GM19397 (cell line): Measurements from ENCODE around the gene COQ9.

ENCODE experiments used
- ATAC-seq: cut with Tn5 transposase; IDR thresholded peaks from one replicate; pipeline ENCODE4 v1.9.1; 2021; ENCODE audit warnings: mild to moderate bottlenecking, moderate library complexity; ENCODE audit not compliant: unreplicated experiment

The COQ9 gene

DNA sequence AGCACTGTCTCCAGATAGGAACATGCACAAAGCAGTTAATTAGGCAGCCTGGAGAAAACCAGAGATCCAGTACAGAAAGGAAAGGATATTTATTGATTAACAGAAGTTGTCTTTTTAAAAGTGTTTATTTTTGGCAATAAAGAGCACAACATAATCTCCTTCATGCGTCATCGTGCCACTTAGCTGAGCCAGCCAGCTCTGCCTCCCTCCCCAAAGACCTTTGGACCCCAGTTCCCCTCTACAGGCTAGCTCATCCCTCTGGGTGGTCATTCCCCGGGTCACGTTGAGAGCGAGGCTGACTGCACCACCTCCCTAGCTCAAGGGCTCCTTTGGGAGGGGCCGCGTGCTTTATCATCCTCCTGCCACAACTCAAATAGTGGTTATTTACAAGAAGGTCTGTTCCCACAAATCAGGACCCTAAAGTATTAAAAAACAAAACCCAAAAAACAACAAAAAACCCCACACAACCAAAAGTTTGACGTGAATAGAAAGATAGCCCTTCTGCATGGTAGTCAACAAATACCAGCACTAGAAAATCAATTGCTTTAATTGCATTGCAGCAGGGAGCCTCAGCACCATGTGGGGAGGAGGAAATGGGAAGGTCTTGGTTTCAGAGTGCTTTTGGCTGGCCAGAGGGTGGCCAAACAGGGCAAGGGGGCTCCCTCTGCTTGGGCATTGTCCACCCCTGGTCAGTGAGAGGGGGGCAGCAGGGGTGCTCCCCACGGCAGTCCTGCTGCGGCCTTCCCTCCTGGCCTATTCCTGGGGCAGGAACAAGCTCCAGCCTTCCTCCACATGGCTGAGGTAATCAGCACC, 24.8 kb downstream of the COQ9 start:
- ATAC-seq: no peak

DNA sequence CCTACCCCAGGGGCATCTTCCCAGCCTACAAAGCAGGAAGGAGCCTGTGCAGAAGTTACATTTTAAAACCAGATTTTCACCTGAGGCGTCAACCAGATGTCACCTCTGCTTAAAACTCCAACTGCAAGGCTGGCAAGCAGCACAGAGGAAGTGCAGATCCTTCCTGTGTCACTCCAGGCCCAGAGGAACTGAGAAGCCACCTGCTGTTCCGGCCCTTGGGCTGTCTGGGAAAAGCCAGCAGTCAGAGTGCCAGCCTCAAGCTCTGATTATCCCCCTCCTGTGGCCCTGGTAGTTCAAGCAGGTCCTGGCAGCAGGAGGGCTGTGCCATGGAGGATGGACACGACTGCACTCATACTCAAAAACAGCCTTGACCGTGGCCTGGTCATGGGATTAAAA, 25.4 kb downstream of the COQ9 start:
- no peak for ATAC-seq

DNA sequence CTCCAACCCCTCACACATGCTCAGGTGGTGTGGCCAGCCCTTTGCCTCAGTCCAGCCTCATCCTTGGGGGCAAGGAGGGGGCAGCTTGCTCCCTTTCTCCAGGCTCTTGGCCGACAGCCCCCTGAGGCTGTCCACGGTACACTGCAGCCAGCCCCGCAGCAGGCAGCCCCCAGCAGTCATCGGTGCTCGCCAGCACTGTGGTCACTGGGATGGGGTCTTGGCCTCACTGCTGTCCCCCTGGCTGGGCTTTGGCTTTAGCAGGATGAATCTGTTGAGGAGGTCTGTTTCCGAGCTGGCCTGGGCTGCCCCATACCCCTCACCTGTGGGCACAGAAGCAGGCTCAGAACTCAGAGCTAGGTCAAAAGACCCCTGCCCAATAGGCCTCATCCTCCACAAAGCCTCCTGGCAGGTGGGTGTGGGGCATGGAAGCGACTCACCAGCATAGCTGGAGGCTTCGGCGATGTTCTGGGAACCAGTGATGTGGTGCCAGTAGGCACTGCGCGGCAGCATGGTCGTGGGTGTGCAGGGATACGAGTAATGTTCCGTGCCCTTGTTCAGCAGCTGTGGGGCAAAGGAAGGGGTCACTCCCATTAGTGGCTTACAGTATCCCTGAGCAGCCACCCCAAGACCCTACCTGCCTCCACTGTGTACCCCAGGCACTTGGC, 26.0 kb downstream of the COQ9 start:
- no peak for ATAC-seq

DNA sequence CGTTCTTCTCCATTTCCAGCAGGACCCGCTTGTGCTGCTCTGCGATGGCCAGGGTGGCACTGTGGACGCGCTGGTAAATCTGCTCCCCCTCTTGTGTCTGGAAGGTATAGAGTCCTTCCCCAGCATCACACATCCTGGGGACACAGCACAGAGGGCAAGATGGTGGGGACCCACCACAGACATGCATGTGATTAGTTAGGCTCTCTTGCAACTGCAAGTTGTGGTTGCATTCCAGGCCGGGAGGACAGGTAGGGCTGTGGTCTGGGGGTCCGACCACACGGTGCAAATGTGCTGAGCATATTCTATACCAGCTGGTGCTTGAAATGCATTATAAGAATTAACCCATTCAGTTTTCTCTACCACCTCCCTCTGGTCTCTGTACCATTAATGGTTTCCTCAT, 26.6 kb downstream of the COQ9 start:
- ATAC-seq: no peak

DNA sequence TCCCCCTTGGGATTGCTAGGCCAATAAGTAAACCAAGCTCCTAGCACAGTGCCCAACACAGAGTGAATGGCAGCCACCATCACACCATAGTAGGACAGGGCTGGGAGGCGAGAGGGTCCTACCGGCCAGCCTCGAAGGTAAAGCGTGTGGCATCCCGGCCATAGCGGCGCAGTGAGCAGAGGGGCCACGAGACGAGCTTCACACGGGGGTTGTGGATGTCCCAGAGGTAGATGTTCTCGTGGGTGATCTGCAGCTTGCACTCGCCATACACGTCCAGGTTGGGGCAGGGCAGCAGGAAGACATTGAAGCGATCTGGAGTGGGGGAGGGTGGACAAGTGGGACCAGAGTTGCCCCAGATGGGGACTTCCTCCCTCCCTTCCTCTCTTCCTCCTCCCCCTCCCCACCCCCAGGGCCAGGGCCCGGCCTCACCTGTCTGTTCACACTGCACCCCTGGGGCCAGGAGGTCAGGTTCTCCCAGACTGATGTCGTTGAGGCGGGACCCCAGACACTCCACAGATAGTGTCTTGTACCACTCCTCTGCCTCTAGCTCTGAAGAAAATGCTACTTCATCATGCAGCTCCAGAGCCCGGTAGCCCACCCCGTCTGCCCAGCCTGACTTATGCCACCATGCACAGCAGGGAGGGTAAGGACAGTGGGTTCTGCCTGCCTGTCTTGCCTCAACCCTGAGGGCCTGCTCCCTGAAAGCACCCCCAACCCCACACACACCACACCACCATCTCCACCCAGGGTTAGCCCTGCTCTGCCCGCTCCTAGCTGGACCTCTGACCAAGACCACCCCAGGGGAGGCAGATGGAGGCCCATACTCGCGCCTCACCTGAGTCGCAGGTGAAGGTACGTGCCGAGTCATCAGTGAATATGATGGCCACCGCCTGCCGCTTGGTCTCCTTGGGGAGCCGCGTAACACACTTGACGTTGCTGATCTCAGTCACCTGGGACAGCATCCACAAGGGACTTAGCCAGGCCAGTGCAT, 27.7 kb downstream of the COQ9 start:
- no peak for ATAC-seq

DNA sequence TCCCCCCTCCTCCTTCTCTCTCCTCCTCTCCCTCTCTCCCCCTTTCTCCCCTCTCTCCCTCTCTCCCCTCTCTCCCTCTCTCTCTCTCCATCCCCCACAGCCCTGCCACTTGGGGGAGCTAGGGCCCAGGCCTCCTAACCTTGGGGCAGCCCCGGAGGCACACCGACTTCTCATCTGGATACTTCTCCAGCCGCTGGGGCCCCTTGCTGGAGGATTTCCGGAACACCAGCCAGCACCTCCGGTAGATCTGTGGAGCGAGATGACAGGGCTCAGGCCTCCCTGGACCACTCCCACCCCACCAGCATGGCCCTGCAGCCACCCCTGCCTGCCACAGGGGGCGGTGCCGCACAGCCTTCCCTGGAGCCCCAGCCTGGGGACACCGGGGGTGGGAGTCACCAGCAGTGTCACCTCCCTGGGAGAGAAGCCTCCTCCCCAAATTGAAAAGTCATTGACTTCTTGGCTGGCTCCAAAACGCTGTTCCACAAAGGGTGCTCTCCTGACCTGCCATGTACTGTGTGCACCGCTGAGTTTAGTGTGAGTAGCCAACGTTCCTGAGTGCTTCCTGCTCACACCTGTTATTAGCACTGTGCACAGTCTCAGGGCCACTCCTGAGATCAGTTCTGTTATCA, 28.5 kb downstream of the COQ9 start:
- peak; percentile 80 for ATAC-seq

DNA sequence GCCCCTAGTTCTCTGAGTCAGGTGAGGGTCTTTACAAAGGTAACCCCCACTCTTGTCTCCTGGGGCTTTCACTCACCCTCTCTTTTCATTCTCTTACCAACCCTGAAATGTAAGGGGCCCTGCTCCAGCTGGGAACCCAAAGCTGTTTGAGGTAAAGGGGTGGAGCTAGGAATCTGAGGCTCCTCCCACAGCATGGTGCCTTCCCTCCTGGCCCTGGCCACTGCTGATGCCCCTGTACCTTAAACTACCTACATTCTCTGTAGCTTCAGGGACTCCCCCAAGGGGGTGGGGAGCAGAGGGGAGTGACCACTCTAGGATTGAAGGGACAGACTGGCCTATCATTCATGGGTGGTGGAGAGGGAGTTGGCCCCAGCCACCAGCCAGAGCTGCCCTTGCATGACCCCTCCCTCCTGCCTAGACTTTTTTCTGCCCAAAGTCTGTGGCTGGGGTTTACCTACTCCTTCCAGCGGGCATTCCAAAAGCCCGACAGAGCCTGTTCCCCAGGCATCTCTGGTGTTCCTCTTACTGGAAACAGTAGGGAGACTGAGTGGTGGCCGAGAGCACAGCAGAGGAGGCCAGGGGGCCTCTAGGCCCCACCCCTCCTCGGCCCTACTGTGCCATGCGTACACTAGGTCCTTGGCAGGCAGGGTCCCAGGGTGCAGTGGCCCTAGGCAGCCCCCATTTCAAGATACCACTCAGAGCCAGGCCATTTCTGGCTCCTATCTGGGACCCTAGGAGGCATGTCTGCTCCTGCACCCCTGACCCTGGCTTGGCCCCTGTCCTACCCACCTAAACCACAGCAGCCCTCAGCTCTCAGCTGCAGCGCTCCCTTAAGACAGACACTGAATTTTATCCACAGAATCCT, 29.5 kb downstream of the COQ9 start:
- ATAC-seq: no peak

DNA sequence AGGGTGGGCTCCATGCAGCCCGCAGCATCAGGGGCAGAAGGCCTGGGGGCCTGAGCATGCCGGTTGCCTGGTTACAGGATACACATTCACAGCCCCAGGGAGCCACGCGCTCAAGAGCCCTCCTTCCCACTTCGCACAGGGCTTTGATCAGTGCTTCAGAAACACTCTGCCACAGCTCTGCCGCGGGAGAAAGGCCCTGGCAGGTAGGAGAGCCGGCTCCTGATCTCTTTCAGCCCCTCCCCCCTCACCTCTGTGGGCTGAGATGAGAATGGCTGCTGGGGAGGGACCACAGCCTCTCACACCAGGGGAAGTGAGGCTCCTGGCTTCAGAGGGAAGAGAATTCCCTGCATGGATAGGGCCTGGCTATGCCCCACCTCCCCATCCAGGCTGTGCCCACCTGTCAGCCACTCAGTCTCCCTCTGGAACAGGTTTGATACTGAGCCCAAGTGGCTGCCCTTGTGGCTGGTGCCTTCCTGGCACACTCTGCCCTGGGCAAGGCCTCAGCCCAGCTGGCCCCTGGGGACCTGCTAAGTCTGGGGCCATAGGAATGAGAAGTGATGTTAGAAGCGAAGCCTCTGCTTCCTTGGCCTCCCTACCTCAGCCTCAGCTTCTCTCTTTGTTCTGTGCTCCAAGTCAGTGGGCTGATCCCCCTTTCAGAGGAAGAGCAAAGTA, 30.4 kb downstream of the COQ9 start:
- no peak for ATAC-seq

DNA sequence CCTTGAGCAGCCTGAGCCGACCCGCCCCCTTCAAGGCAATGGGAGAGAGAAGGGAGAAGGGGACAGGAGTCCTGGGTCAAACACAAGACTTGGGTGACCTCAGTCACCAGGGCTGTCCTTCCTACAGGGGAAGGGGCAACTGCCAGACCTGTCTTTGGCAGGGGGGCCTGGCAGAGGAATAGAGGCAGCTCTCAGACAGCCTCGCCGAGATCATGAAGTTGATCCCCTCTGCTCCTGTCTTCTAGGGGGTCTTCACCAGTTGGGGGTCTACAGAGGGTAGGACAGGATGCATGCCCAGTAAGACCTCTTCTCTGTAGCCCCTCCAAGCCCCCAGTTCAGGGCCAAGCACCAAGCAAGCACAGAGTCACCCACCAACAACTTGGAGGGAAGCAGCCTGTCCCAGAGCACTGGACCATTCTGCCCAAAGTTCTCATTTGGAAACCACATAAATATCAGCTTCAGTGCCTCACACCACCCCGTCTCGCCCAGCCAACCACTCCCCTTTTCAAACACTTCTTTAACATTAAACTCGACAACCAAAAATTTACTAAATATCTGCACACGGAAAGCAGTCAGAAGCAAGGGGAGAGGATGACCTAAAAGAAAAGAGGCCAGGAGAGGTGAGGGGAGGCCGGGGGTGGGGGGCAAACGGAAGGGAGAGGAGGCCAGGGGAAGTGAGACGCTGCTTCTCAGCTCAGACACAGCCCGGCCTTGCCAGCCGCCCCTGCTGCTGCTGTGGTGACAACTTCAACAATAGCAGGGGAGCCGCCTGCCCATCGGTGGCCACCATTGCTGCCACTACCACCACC, 31.3 kb downstream of the COQ9 start:
- no peak for ATAC-seq

DNA sequence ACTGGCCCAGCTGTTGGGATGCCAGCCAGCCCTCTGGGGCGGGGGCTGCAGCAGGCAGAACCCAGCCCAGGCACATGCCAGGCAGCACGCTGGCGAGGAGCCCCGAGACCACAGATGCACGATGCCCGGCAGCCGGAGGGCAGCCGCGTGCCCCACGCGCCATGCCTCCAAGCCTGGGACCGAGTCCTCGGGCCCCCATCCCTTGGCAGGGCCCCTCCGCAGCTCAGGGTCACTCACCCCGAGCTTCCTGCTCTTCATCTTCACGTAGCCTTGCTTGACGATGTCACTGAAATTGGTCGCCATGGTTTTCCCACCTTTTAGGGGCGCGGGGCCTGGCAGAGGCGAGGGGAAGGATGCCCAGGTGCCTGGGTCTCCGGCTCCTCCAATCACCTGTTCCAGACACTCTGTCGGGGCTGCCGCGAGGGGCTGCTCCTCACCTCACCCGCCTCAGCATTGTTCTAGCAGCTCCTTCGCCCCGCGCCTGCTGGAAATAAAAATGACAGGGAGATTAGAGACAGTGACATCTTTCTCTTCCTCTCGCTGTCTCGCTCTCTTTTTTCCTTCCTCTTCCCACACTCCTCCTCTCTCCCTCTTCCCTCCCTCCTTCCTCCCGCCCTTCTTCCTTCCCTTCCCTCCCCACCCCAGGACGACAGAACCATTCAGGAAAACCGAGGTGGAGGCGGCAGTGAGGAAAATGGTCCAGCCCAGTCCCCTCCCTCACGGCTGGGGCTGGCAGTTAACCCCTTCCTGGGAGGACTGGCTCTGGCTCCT, 32.1 kb downstream of the COQ9 start:
- ATAC-seq: no peak

DNA sequence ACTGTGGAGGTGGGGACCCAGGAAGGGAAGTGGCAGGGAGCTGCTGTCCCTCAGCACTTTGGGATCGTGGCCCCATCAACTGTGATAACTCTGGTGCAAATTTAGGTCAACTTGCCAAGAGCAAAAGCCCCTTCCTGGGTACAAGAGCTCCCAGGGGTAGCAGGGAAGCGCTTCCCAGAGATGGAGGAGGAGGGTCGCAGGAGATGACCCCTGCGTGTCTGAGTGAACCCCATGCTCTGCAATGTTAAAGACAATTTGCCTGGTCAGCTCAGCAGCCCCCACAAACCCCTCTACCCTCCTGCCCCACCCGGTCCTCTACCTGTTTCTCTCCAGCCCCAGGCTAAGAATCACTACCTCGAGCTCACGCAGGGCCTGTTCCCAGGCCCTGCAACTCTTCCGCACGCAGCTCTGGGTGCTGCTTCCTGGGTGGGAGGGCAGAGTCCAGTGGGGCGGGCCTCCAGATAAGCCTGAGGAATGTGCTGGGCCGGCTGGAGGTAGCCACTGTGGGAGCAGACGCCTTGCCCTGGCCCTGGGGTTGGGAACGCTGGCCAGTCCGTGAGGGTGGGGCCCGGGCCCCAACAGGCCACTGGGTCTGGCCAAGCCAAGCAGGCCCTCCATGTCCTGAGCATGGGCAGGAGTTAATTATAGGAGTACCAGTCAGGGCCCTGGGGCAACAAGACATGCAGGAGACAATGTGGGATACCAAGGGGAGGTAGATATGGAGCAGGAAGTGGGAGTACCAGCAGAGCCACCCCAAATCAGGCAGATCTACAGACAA, 32.9 kb downstream of the COQ9 start:
- no peak for ATAC-seq

DNA sequence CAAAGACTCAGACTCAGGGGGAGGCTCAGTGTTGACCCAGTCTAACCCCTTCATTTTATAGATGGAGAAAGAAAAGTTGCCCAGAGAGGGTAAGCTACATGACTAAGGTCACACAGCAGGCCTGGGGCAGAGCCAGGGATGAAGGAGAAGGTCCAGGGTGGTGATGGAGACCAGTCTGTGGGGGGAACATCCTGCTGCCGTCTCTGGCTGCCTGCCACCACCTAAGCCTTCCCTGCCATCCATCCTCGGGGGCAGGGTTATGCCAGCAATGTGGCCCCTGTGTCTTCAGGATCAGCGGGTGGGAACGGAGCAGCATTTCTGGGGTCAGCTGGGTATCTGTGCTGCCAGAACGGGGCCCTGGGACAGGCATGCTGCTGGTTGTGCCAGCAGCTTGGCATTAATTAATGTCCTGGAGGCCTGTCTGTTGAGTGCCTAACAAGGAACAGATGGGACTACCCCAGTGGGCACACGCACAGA, 33.5 kb downstream of the COQ9 start:
- no peak for ATAC-seq

DNA sequence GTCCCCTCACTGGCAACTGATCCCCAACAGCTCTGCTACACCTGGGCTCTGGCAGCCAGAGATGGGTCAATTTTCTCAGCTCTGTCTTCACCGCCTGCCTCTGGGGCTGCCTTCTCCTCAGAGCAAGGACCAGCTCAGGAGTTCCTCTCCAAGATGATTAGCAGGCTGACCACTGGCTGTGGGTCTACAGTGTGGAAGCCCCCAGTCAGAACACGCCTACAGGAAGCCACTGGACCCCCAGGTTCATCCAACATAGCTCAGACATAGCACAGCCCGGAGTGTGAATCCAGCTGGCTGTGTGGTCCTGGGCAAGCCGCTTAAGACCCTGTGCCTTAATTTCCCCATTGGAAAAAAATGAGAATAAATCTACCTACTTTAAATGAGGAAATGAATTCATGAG, 34.1 kb downstream of the COQ9 start:
- no peak for ATAC-seq

DNA sequence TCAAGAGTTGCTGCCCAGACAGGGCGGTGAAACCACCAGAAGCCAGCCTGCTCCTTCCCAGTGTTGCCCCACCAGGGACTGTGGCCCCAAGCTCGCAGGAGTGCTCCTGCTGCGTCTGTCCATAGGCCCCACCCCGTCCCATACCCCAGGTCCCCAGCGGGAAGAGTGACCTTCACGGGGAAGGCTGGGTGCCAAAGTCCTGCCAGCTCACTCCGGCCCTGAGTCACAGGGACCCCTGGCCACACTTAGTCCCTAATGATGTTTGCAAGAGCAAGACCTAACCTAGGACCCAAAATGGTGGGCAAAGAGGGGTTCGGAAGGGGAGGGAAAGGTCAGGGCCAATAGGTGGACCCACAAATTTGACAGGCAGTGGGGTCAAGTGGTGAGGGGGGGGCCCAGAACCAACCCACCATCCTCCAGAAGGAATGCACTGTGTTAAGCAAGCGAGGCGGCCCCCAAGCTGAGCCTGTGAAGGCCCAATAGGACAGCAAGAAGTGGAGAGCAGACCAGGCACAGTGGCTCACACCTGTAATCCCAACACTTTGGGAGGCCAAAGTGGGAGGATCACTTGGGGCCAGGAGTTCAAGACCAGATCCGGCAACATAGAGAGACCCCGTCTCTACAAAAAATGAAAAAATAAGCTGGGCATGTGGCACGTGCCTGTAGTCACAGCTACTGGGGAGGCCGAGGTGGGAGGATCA, 35.7 kb downstream of the COQ9 start:
- ATAC-seq: no peak

DNA sequence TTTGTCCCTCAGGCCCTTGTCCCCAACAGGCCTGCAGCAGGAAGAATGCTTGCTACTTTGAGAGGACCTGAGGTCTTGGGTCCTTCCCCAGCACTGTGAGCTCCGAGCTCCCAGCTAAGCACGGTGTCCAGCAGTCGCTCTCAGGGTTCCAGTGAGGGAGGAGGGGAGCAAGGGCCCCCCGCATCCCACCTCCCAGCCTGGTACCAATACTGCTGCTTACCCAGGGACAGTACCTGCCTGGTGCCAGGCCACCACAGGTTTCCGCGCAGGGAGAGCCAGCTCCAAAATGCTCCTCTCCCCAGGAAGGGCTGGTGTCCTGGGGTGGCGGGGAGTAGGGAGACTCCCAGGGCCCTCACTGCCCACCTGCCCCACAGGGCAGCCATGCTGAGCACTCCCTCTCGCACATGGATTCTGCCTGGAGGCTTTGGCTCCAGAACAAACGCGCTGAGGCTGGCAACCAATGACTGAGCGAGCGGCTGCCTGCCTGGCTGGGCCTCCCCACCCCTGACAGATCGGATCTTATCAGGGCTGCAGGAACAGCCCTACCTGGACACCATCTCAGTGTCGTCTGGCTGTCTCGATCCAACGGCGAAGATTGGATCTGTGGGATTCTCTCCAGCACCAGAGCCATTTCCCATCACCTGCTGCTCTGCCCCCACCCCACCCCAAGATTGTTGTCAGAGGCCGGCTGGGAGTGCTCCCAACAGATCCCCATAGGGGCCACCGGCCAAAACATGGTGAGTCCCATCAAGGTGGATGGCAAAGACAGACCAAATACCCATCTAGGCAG, 36.6 kb downstream of the COQ9 start:
- ATAC-seq: no peak
